Body of pancreas (tissue), 4 donors: ENCODE data around the gene NRL.

Experiments used
- CTCF ChIP-seq, 7 experiments: fragments of 450-650 bp in 4 of 7; fragments of 200-600 bp in 3 of 7; sonication (generic) in 3 of 7; IDR thresholded peaks; one replicate each; pipeline ENCODE4 v1.5.1; 2016 to 2019; ENCODE audit warnings: antibody characterized with exemption in 7 of 7
- POLR2A ChIP-seq, 3 donors: fragments of 450-650 bp; IDR thresholded peaks; one replicate each; pipeline ENCODE4 v1.6.1; 2016; ENCODE audit warnings: antibody characterized with exemption in 3 of 3, mild to moderate bottlenecking in 2 of 3

DNA sequence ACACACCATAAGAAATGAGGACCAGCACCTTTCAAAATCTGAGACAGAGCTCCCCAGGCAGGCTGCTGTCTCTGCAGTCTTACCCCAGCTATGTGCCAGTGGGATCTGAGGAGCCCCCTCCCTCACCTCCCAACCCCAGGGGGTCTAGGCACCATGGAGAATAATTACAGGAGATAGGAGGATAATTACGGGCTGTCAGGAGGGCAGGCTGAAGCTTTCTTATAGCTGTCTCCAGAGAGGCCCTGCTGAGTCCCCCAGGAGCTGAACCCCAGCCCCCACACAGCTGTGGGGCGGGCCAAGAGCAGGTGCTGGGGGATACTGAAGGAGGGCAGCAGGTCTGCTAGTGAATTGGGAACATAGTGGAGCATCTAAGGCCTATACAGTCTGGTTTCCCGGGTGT lies 36.6 kb downstream of the NRL start:
- TF ChIP-seq POLR2A (IDR thresholded peaks at IDR 0.05) (no peak), CTCF (IDR thresholded peaks at IDR 0.05) (no peak)
